Measurements from ENCODE around the gene WDR62. TPM values are rescaled to one million over a fixed set of nuclear protein-coding genes. Genes with fewer than 3 reads are reported as not detected.

The WDR62 gene
- total RNA-seq, 1 donor from 2014 or later, result 2.4 TPM

DNA sequence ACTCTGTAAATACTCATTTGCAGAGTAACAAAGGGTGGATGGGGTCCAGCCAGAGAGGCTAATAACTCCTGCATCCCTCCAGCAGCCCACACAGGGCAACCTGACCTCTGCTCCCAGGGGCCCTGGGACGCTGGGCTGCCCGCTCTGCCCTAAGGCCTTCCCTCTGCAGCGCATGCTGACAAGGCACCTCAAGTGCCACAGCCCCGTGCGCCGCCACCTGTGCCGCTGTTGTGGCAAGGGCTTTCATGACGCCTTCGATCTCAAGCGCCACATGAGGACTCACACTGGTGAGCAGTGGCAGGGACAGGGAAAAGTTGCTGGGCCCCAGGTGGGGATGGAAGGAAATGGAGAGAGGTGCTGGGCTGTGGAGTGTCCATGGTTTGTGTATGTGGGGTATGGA lies 58.0 kb downstream of the WDR62 start:
- DNase-seq (ENCODE audit: low read depth) (no peak), FAIRE-seq (no peak)
- H3K36me3 Mint-ChIP-seq (ENCODE audit: low read depth, unreplicated experiment), result peaks cover 20% of the 10 kb centered on the region
- peaks cover 8% of the 10 kb centered on the region for H3K4me1 Mint-ChIP-seq (ENCODE audit: low read depth, unreplicated experiment)
- H3K4me1 ChIP-seq (ENCODE audit: insufficient read depth, low read length), result peaks cover 12% of the 10 kb centered on the region
- no peaks in the 10 kb centered on the region for H3K9me3 ChIP-seq (ENCODE audit: insufficient read depth, low read depth, low read length)
- no peak overlapping the region for H3K9ac ChIP-seq (ENCODE audit: low read length)
- peak overlapping the region; percentile 79 for H3K4me3 Mint-ChIP-seq (ENCODE audit: unreplicated experiment)
- no peak overlapping the region for H3K4me2 ChIP-seq (ENCODE audit: low read length)
- peaks cover 17% of the 10 kb centered on the region for H4K20me1 ChIP-seq (ENCODE audit: insufficient read depth, low read length)
- peak overlapping the region; percentile 47 for H3K27ac Mint-ChIP-seq (ENCODE audit: unreplicated experiment)
- no peak overlapping the region for H3K27ac ChIP-seq (ENCODE audit: low read depth, low read length)
- H3K36me3 ChIP-seq (ENCODE audit: insufficient read depth, low read length), result peaks cover 5% of the 10 kb centered on the region
- H3K9me3 Mint-ChIP-seq (ENCODE audit: unreplicated experiment), result no peaks in the 10 kb centered on the region
- peaks cover 24% of the 10 kb centered on the region for H3K79me2 ChIP-seq (ENCODE audit: insufficient read depth, low read length)
- no peaks in the 10 kb centered on the region for H3K27me3 Mint-ChIP-seq (ENCODE audit: low read depth, unreplicated experiment)
- no peak overlapping the region for H3K4me3 ChIP-seq (ENCODE audit: insufficient read depth, low read depth, low read length)
- H3K27me3 ChIP-seq (ENCODE audit: insufficient read depth, low read length), result no peaks in the 10 kb centered on the region
- H2AFZ ChIP-seq (ENCODE audit: low read depth, low read length), result no peak overlapping the region
- TF ChIP-seq, protein P1, sequence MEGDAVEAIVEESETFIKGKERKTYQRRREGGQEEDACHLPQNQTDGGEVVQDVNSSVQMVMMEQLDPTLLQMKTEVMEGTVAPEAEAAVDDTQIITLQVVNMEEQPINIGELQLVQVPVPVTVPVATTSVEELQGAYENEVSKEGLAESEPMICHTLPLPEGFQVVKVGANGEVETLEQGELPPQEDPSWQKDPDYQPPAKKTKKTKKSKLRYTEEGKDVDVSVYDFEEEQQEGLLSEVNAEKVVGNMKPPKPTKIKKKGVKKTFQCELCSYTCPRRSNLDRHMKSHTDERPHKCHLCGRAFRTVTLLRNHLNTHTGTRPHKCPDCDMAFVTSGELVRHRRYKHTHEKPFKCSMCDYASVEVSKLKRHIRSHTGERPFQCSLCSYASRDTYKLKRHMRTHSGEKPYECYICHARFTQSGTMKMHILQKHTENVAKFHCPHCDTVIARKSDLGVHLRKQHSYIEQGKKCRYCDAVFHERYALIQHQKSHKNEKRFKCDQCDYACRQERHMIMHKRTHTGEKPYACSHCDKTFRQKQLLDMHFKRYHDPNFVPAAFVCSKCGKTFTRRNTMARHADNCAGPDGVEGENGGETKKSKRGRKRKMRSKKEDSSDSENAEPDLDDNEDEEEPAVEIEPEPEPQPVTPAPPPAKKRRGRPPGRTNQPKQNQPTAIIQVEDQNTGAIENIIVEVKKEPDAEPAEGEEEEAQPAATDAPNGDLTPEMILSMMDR (IDR thresholded peaks at IDR 0.05; ENCODE audit: insufficient read depth, low read depth, low read length), result no peak
- TF ChIP-seq EZH2 (IDR thresholded peaks at IDR 0.05; ENCODE audit: insufficient read depth, low read length), result no peak

DNA sequence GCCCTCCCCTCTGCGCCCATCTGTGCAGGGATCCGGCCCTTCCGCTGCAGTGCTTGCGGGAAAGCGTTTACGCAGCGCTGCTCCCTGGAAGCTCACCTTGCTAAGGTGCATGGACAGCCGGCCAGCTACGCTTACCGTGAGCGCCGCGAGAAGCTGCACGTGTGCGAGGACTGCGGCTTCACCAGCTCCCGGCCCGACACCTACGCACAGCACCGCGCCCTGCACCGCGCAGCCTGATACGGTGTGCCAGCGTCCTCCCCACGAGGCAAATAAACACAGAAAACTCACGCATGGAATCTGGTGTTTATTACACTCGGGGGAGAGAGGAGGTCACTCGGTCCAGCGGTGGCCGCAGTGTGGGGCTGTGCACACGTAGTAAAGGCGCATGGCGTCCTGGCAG lies 58.7 kb downstream of the WDR62 start:
- Histone ChIP-seq H3K27ac (ENCODE audit: low read depth, low read length) (no peak overlapping the region), H3K79me2 (ENCODE audit: insufficient read depth, low read length) (peaks cover 28% of the 10 kb centered on the region), H2AFZ (ENCODE audit: low read depth, low read length) (no peak overlapping the region), H3K4me2 (ENCODE audit: low read length) (peak overlapping the region; percentile 88), H3K27me3 (ENCODE audit: insufficient read depth, low read length) (no peaks in the 10 kb centered on the region), H4K20me1 (ENCODE audit: insufficient read depth, low read length) (peaks cover 17% of the 10 kb centered on the region), H3K9me3 (ENCODE audit: insufficient read depth, low read depth, low read length) (no peaks in the 10 kb centered on the region), H3K9ac (ENCODE audit: low read length) (no peak overlapping the region), H3K36me3 (ENCODE audit: insufficient read depth, low read length) (peaks cover 5% of the 10 kb centered on the region), H3K4me3 (ENCODE audit: insufficient read depth, low read depth, low read length) (peak overlapping the region; percentile 68), H3K4me1 (ENCODE audit: insufficient read depth, low read length) (peaks cover 12% of the 10 kb centered on the region)
- H3K36me3 Mint-ChIP-seq (ENCODE audit: low read depth, unreplicated experiment), result peaks cover 23% of the 10 kb centered on the region
- peak overlapping the region; percentile 26 for H3K27ac Mint-ChIP-seq (ENCODE audit: unreplicated experiment)
- H3K4me1 Mint-ChIP-seq (ENCODE audit: low read depth, unreplicated experiment), result peaks cover 8% of the 10 kb centered on the region
- no peak for FAIRE-seq
- H3K4me3 Mint-ChIP-seq (ENCODE audit: unreplicated experiment), result peak overlapping the region; percentile 99
- no peaks in the 10 kb centered on the region for H3K27me3 Mint-ChIP-seq (ENCODE audit: low read depth, unreplicated experiment)
- H3K9me3 Mint-ChIP-seq (ENCODE audit: unreplicated experiment), result no peaks in the 10 kb centered on the region
- no peak for DNase-seq (ENCODE audit: low read depth)
- TF ChIP-seq EZH2 (IDR thresholded peaks at IDR 0.05; ENCODE audit: insufficient read depth, low read length), result no peak
- TF ChIP-seq, protein P1 (IDR thresholded peaks at IDR 0.05; ENCODE audit: insufficient read depth, low read depth, low read length), result no peak

DNA sequence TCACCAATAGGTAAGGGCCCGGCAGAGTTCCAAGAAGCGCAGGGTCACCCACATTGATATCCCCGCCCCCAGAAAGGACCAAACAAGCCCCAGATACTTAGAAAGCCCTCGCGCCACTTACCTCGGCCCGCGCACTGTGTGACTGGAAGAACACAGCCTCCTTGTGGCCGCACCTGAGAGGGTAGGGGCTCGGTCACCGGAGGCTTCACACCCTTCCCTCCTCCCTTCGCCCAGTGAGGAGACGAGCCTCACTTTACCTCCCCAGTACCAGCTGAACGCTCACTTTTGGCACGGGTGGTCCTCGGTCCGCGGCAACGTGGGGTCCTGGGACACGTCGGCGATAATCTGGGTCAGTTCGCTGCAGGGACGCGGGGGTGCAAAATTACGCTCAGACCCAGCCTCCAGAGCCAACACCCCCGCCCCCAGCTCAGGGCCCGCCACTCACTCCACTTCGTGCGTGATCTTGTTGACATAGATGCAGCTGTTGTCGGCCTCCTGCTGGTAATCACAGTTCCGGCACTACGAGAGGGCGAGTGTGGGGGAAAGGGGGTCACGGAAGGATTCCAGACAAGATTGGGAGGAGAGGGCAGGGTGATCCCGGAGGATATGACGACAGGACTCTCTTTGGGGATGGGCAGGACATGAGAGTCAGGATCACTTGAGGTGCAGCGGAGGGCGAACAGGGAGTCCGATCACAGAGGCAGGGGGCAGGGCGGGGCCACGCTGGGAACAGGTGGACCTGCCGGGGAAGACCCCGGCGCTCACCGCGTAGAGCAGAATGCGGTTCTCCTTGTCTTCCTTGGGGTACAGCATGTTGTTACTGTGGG lies 59.4 kb downstream of the WDR62 start:
- H3K36me3 Mint-ChIP-seq (ENCODE audit: low read depth, unreplicated experiment), result peaks cover 18% of the 10 kb centered on the region
- DNase-seq (ENCODE audit: low read depth) (peak; percentile 23), FAIRE-seq (no peak)
- Histone ChIP-seq H2AFZ (ENCODE audit: low read depth, low read length) (peak overlapping the region; percentile 83), H3K9ac (ENCODE audit: low read length) (peak overlapping the region; percentile 81), H3K27me3 (ENCODE audit: insufficient read depth, low read length) (no peaks in the 10 kb centered on the region), H4K20me1 (ENCODE audit: insufficient read depth, low read length) (peaks cover 22% of the 10 kb centered on the region), H3K4me3 (ENCODE audit: insufficient read depth, low read depth, low read length) (peak overlapping the region; percentile 68), H3K9me3 (ENCODE audit: insufficient read depth, low read depth, low read length) (no peaks in the 10 kb centered on the region), H3K79me2 (ENCODE audit: insufficient read depth, low read length) (peaks cover 32% of the 10 kb centered on the region), H3K4me2 (ENCODE audit: low read length) (peak overlapping the region; percentile 88), H3K4me1 (ENCODE audit: insufficient read depth, low read length) (peaks cover 12% of the 10 kb centered on the region), H3K36me3 (ENCODE audit: insufficient read depth, low read length) (peaks cover 6% of the 10 kb centered on the region), H3K27ac (ENCODE audit: low read depth, low read length) (peak overlapping the region; percentile 30)
- TF ChIP-seq, protein P1 (IDR thresholded peaks at IDR 0.05; ENCODE audit: insufficient read depth, low read depth, low read length), result no peak
- no peak for TF ChIP-seq EZH2 (IDR thresholded peaks at IDR 0.05; ENCODE audit: insufficient read depth, low read length)
- no peaks in the 10 kb centered on the region for H3K9me3 Mint-ChIP-seq (ENCODE audit: unreplicated experiment)
- peak overlapping the region; percentile 99 for H3K4me3 Mint-ChIP-seq (ENCODE audit: unreplicated experiment)
- H3K27me3 Mint-ChIP-seq (ENCODE audit: low read depth, unreplicated experiment), result no peaks in the 10 kb centered on the region
- H3K27ac Mint-ChIP-seq (ENCODE audit: unreplicated experiment), result peak overlapping the region; percentile 91
- peaks cover 8% of the 10 kb centered on the region for H3K4me1 Mint-ChIP-seq (ENCODE audit: low read depth, unreplicated experiment)
